ENCODE data around the gene ATXN7L1.

The ATXN7L1 gene

GRCh38 chr7:105876091-105876963, at the start of gene ATXN7L1:
Gene ATXN7L1, minus strand, starts transcription at chr7:105876599. Its CDS starts 41 bp downstream, at chr7:105876558.
- DNase-seq (ENCODE audit: low read depth), result peak; percentile 91

- no peak for DNase-seq (ENCODE audit: low read depth)
These were observed 49.7 kb upstream of the ATXN7L1 start for GRCh38 chr7:105926131-105926530.

GRCh38 chr7:105924945-105925344, 48.5 kb upstream of the ATXN7L1 start:
- no peak for DNase-seq (ENCODE audit: low read depth)

- no peak for DNase-seq (ENCODE audit: low read depth)
These were observed 44.4 kb upstream of the ATXN7L1 start for GRCh38 chr7:105920766-105921165.

- DNase-seq (ENCODE audit: low read depth), result no peak
These were observed 41.3 kb upstream of the ATXN7L1 start for GRCh38 chr7:105917659-105918058.

- peak; percentile 44 for DNase-seq (ENCODE audit: low read depth)
These were observed 40.2 kb upstream of the ATXN7L1 start for GRCh38 chr7:105916603-105917002.

- DNase-seq (ENCODE audit: low read depth), result no peak
These were observed 37.5 kb upstream of the ATXN7L1 start for GRCh38 chr7:105913947-105914346.

GRCh38 chr7:105911961-105912575, 35.7 kb upstream of the ATXN7L1 start:
- DNase-seq (ENCODE audit: low read depth), result no peak

- DNase-seq (ENCODE audit: low read depth), result no peak
These were observed 33.8 kb upstream of the ATXN7L1 start for GRCh38 chr7:105910172-105910571.

GRCh38 chr7:105909742-105910141, 33.3 kb upstream of the ATXN7L1 start:
- DNase-seq (ENCODE audit: low read depth), result no peak

- DNase-seq (ENCODE audit: low read depth), result no peak
These were observed 30.9 kb upstream of the ATXN7L1 start for GRCh38 chr7:105907129-105907846.

- no peak for DNase-seq (ENCODE audit: low read depth)
These were observed 30.3 kb upstream of the ATXN7L1 start for GRCh38 chr7:105906695-105907094.

- no peak for DNase-seq (ENCODE audit: low read depth)
These were observed 29.6 kb upstream of the ATXN7L1 start for GRCh38 chr7:105905910-105906568.

GRCh38 chr7:105905209-105905909, 29.0 kb upstream of the ATXN7L1 start:
- DNase-seq (ENCODE audit: low read depth), result no peak

- no peak for DNase-seq (ENCODE audit: low read depth)
These were observed 27.7 kb upstream of the ATXN7L1 start for GRCh38 chr7:105904064-105904463.

- no peak for DNase-seq (ENCODE audit: low read depth)
These were observed 26.0 kb upstream of the ATXN7L1 start for GRCh38 chr7:105902325-105902911.

GRCh38 chr7:105897999-105898398, 21.6 kb upstream of the ATXN7L1 start:
- DNase-seq (ENCODE audit: low read depth), result no peak

GRCh38 chr7:105896407-105896911, 20.1 kb upstream of the ATXN7L1 start:
- no peak for DNase-seq (ENCODE audit: low read depth)

- DNase-seq (ENCODE audit: low read depth), result no peak
These were observed 17.7 kb upstream of the ATXN7L1 start for GRCh38 chr7:105894131-105894530.

- DNase-seq (ENCODE audit: low read depth), result no peak
These were observed 16.0 kb upstream of the ATXN7L1 start for GRCh38 chr7:105892387-105892786.
